Ovary (tissue), 3 donors: Measurements from ENCODE around the gene CLNK.

Source experiments
- CTCF ChIP-seq, 3 donors: fragments of 450-650 bp in 2 of 3; fragments of 200-600 bp in 1 of 3; IDR thresholded peaks; one replicate each; pipeline versions ENCODE4 v1.5.1 to v1.8.0; 2016 to 2022; ENCODE audit warnings: antibody characterized with exemption in 3 of 3, mild to moderate bottlenecking in 1 of 3
- POLR2A ChIP-seq: fragments of 450-650 bp; IDR thresholded peaks from one replicate; pipeline ENCODE4 v1.6.1; 2017; ENCODE audit warnings: antibody characterized with exemption, mild to moderate bottlenecking, moderate library complexity
- donor health status: DM: no; HTN: no; CAD: no.

GRCh38 chr4:10697086-10697485, 12.5 kb upstream of the CLNK start:
- TF ChIP-seq CTCF (IDR thresholded peaks at IDR 0.05) (no peak), POLR2A (no peak)
